Limb (tissue), 2 donors: Measurements from ENCODE around the gene REV3L.

Experiments
- DNase-seq, 2 donors: peaks; one replicate each; pipeline ENCODE4 v3.0.0-alpha.2; 2016; ENCODE audit errors: extremely low spot score in 2 of 2

The REV3L gene

DNA sequence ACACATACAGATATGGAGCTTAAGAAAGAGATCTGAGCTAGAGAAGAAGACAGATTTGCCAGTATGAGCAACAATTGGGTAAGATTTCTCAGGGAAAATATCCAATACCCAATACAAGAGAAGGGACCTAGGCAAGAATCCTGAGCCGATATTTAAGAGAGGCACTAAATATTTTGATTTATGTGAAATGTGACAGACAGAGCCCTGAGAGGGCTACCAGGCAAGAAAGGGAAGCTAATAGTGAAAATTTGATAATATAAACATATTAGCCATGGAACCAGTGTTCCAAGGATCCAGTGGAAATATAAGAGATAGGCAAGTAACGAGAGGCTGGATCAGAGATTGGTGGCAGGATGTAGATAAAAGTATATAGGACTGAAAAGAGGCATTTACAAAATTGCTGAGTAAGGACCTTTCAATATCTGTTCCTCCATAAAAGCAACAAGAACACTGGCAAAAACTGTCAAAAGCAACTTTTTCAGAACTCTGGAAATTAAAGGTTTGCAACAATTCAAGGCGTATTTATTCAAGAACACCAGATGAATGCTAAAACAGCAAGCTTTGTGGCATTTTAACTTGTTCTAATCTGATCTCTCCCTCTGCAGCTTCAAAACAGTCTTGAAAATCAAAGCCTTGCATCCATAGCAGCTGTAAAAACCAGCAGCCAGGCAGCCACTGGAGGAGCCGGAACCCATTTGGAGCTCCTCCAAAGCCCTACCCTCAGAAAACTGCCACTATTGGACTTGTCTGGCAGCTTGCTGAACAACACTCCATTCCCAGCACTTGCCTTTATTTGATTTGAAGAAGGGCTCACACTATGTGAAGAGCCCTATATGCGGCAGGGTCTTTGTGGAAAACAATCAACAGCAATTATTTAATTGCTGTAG is 58.8 kb downstream of the REV3L start:
- DNase-seq: no peak

DNA sequence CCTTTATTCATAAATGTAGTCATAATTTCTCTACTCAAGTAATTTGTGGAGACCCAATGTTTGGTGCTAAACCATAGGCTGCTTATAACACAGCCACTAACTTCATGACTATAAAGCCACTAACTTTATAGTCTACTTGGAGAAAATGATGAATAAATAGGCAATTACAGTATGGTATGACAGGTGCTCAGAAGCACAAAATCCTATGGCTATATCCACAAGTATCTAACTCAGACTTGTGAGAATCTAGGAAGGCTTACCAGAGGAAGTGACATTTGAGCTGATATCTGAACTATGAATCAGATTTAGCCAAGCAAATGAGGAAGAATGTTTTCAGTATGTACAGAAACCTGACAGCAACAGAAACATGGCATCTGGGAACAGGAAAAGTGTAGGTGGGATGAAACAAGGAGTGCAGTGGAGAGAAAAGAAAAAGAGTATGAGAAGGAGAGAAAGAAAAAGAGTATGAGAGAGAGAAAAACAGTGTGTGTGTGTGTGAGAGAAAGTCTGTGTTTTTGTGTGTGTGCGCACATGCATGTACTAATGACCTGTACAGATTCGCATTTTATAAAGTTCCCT is 59.9 kb downstream of the REV3L start:
- no peak for DNase-seq

GRCh38 chr6:111418971-111419693 is 63.9 kb downstream of the REV3L start:
- DNase-seq: no peak

DNA sequence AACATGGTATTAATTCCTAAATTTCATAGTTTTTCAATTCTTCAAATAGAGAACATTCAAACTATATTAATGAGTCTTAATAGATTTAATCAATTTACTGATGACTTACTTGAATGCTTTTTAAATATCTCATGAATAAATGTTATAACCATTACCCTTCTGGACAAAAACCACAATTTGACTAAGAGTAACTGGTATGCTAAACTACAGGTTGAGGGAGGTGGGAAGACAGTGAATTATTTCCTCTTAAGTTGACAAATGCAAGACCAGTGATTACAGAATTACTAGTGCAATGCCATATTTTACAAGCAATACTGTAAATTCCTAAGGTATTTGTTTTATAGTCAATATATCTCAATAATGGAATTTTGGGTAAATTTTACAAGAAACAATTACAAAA is 65.1 kb downstream of the REV3L start:
- DNase-seq: no peak

DNA sequence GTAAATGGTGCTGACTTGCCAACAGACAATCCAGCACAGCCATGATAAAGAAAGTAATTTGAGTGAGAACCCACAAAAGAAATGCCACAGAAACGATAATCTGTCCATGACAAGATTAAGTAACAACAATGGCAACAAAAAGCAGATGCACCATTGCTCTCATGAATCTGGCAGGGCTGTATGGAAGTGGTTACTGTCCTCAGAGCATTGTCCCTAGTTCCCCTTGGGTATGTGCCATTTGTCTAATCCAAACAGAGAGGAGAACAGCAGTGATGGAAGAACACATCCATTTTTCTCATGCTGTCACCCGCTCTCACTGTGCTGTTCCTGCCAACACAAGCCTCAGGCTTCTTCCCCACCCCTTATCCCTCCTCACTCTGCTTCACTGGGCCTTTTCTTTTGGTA is 65.8 kb downstream of the REV3L start:
- DNase-seq: peak in 1 of 2 donors; percentile 31

GRCh38 chr6:111416529-111416928 is 66.5 kb downstream of the REV3L start:
- no peak for DNase-seq

- DNase-seq: no peak
These were observed 68.6 kb downstream of the REV3L start for GRCh38 chr6:111414373-111414772.

- DNase-seq: no peak
These were observed 70.9 kb downstream of the REV3L start for GRCh38 chr6:111411978-111412566.

DNA sequence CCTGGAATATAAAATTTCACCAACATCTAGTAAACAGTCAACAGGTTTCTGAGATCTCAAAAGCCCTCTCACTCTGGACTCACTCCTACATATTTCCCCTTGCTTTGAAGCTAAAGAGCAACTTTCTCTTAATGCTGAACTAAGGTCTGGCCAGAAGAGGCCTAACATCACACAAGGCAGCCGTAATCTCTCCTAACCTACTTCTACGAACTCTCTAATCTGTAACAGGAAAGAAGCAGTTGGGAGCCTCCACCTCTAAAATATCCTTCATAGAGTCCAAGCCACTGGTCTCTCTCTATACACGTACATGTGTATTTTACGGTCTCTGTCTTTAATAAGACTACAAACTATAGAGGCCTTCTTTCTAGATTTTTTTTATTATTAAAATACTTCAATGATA is 72.0 kb downstream of the REV3L start:
- DNase-seq: no peak

- DNase-seq: no peak
These were observed 72.6 kb downstream of the REV3L start for GRCh38 chr6:111410371-111410770.

DNA sequence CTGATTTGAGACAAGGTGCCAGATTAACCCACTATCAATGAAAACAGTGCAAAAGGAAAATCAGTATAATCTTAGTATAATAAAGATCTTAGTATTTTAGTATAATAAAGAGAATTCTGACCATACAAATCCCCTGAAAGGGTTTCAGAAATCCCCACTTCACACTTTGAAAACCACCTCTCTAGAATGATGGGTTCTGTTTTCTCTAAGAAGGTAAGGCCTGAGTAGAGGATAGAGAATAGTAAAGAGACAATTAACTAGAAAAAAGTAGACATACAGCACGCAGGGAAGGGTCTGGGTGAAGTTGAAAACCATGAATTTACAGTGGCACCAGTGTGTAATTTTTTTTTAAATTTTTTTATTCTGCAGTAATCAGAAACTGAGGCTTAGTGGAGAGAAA is 73.6 kb downstream of the REV3L start:
- no peak for DNase-seq

- no peak for DNase-seq
These were observed 75.3 kb downstream of the REV3L start for GRCh38 chr6:111407686-111408085.

- no peak for DNase-seq
These were observed 76.8 kb downstream of the REV3L start for GRCh38 chr6:111406200-111406721.

- DNase-seq: no peak
These were observed 79.6 kb downstream of the REV3L start for GRCh38 chr6:111403388-111403787.

GRCh38 chr6:111399626-111400025 is 83.4 kb downstream of the REV3L start:
- no peak for DNase-seq

- no peak for DNase-seq
These were observed 94.3 kb downstream of the REV3L start for GRCh38 chr6:111388681-111389080.

DNA sequence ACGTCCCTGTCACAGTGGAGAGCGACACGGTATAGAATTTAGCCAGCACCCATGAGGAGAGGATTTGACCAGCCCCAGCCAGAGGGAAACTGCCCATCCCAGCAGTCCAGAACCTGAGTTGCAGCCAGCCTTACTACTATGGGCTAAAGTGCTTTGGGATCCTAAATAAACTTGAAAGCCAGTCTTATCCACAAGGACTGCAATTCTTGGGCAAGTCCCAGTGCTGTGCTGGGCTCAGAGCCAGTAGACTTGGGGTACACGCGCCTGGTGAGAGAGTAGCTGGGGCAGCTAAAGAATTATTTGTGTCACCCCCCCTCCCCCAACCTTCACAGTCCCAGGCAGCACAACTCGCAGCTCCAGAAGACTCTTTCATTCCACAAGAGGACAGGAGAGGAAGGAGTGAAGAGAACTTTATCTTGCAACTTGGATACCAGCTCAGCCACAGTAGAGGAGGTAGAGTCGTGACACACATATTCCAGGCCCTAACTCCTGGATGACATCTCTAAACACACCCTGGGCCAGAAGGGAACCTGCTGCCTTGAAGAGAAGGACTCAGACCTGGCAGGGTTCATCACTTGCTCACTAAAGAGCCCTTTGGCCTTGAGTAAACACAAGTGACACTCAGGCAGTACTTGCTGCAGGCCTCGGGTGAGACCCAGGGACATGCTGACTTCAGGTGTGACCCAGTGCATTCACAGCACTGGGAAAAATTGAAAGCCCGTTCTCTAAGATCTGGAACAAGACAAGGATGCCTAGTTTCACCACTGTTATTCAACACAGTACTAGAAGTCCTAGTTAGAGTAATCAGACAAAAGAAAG is 100.3 kb downstream of the REV3L start:
- no peak for DNase-seq

DNA sequence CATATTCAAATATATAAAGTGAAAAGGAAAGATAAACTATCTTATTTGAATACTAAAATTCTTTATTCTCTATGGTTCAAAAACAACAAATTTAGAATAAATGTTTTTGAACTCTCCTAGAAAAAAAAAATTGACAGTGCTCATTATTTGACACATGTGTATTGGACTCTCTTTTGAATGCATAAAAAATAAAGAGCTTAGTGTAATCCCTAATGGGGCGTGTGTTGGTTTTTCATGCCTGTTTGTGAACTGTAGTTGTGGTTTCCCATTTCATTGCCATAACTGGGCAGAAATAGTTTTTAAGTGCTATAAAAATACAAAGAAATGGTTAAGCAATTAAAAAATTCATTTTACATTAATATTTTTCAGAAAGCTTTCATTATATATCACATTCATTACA is 101.3 kb downstream of the REV3L start:
- DNase-seq: no peak

- no peak for DNase-seq
These were observed 101.9 kb downstream of the REV3L start for GRCh38 chr6:111381123-111381522.

GRCh38 chr6:111379831-111380230 is 103.2 kb downstream of the REV3L start:
- no peak for DNase-seq

DNA sequence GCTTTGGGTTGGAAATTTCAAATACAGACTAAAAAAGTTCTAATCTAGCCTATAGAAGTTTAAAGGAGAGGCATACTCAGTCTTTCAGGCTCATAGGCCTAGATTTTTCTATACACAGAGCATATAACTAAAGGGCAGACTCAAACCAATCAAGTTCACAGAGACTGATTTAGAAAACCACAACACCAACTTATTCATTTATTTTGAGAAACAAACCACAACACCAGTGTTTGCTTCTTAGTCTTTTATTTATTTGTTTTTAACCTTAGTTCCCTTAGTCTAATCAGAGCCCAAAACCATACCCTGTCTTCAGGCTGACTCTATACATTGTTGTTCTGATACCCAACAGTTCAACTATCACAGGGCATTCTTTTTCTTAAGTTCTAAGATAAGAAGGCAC is 103.7 kb downstream of the REV3L start:
- no peak for DNase-seq
